HG03442 (cell line): ENCODE results near the gene WLS.

Experiments used
- ATAC-seq: cut with Tn5 transposase; IDR thresholded peaks from one replicate; pipeline ENCODE4 v1.9.1; 2021; ENCODE audit warnings: mild to moderate bottlenecking, moderate library complexity; ENCODE audit not compliant: unreplicated experiment

The WLS gene

DNA sequence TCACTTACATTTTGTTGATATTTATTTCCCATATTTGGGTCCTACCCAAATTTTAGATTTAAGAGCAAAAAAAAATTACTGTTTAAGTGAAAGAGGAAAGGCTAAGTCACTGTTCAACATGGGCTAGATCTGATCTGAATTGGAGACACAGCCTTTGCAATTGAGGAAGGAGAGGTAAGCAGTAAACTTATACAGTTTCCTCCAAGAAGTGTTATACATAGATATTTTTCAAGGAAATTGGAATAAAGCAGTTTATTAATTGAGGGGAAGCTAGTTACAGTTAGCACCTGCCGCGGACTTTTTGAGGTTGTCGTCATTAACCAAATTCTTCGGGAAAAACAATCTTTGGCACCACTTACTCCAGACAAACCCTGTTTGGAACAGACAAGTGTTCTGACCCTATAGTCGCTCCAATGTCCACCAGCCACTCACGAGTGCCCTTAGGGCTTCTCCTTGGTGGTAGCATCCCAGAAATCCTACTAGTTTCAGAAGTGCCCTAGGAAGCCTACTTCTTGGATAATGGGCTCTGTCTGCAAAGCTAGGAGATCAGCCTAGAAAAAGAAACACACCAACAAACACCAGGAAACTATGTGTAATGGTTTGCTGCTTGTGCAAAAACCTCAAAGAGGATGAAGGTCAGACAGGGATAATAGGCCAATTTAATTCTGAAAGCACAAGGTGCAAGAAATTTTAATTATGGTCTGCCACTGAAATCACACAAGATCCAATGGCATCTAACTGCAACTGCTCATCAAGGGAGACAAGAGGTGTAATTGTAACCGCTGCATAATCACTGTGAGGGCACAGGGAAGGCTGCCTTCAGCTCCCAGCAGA is 2.5 kb downstream of the WLS start:
- no peak for ATAC-seq

DNA sequence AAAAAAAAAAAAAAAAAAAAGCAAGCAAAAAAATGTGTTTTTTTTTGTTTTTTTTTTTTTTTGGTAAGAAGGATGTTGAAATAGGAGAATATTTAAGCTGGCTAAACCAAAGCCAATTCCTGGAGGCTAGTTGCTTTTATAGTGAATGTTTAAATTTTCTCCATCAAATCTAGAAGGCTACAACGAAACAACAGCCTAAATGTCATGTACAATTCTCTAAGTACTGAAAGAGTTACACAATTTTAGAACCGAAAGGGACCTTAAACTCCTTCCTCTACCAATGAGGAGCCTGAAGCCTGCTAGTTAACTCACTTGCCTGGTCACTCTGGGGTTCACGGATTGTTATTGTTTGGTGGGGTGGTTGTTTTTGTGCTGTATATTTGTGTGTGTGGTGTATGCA is 3.5 kb downstream of the WLS start:
- ATAC-seq: no peak

GRCh38 chr1:68227598-68227997 is 4.7 kb downstream of the WLS start:
- no peak for ATAC-seq

- ATAC-seq: no peak
Measured at GRCh38 chr1:68225781-68226180, 6.5 kb downstream of the WLS start.

GRCh38 chr1:68223687-68224086 is 8.6 kb downstream of the WLS start:
- no peak for ATAC-seq

- no peak for ATAC-seq
Measured at GRCh38 chr1:68221980-68222373, 10.3 kb downstream of the WLS start.

GRCh38 chr1:68221001-68221979 is 11.0 kb downstream of the WLS start:
- no peak for ATAC-seq

- no peak for ATAC-seq
Measured at GRCh38 chr1:68220420-68220819, 11.9 kb downstream of the WLS start.

- no peak for ATAC-seq
Measured at GRCh38 chr1:68218490-68218889, 13.8 kb downstream of the WLS start.

DNA sequence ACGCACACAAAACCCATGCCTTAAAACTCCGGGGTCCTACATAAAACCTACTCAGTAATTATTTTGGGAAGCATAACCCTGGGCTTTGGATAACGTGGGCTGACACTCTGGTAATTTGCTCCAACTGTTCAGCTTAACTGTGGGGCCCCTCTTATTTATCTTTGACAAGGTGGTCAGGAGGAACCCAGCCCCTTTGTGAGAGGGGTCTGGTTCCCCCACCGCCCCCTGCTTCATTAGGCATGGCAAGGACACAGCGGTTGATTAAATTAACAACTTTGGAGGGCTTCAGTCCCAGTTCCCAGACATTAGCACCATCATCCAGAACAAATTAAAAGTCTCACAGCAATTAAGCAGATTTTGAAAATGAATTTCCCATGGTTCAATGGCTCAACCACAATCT is 14.7 kb downstream of the WLS start:
- no peak for ATAC-seq

DNA sequence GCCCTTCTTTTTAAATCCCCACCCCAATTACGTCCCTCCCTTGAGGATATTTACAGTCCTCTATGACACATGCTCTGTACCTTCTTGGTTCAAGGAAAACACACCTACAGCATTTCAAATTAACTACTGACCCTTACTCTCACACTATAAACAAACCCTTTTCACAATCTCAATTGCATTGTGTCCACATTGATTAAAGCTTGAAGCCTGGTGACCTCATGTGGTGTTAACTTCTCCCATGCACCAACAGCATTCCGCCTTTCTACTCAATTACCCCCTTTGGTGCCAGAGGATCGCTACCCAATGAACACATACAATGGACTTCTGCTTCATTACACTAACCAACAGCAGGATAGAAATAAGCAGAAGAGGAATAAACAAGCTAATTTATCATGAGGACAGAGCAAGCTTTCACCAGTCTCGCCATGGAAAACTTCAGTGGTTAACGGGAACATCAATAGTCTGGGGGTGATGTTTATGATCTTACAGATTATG is 15.2 kb downstream of the WLS start:
- no peak for ATAC-seq

DNA sequence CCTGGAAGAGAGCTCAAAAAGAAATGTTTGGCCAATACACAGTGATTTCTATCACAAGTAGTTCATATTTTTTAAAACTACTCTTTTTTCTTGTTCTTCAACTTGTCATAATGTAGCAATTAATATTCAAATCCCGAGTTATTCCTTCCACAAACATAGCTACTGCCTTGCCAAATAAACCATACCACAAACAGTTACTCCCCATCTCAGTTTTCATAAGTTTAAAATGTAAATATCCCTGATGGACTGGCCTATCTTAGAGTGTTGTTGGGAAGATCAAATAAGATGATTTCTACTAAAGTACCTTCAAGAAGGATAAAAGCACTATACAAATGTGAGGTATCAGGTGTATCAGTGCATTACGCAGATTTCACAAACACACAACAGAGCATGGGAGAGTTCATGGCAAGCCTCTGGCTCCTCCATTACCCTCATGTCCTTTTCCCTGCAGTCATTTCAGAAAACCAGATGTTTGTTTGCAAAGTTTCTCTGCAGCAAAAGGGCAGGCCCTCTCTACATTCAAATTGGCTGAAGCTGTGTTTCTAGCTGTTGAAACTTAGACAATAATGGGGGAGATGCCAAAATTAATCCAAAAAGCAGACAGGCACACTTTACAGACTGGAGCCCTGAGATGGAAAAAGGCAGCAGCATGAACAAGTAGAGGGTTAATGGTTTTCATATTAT is 16.1 kb downstream of the WLS start:
- no peak for ATAC-seq

GRCh38 chr1:68213843-68214242 is 18.5 kb downstream of the WLS start:
- ATAC-seq: no peak

DNA sequence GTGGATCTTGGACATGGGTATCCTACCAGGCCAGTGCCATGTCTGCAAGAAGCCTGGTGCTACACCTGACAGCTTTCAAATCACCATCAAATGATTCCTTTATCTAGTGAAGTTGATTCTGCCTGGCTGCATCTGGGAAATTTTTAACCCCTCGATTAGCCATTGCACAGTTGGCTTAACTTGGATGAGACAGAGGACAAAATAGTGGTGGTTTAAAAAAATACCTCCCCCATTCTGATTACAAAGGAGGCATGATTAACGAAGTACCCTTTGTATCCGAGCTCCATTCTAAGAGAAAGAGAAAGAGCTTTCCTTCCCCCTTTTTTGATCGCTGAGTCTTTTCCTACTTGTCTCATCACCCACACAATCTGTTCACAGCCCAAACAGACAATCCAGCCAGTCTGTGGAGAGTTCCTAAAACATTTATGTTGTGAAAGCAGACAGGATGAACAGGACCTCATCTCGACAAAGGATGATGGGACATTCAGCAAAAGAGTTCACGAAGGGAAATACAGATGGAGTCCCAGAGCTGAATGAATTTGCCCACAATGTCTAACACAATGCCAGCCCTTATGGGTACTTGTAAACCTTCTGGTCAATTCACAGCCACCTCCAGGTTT is 20.5 kb downstream of the WLS start:
- ATAC-seq: no peak

- ATAC-seq: no peak
Measured at GRCh38 chr1:68210829-68211228, 21.5 kb downstream of the WLS start.

GRCh38 chr1:68210027-68210426 is 22.3 kb downstream of the WLS start:
- no peak for ATAC-seq

DNA sequence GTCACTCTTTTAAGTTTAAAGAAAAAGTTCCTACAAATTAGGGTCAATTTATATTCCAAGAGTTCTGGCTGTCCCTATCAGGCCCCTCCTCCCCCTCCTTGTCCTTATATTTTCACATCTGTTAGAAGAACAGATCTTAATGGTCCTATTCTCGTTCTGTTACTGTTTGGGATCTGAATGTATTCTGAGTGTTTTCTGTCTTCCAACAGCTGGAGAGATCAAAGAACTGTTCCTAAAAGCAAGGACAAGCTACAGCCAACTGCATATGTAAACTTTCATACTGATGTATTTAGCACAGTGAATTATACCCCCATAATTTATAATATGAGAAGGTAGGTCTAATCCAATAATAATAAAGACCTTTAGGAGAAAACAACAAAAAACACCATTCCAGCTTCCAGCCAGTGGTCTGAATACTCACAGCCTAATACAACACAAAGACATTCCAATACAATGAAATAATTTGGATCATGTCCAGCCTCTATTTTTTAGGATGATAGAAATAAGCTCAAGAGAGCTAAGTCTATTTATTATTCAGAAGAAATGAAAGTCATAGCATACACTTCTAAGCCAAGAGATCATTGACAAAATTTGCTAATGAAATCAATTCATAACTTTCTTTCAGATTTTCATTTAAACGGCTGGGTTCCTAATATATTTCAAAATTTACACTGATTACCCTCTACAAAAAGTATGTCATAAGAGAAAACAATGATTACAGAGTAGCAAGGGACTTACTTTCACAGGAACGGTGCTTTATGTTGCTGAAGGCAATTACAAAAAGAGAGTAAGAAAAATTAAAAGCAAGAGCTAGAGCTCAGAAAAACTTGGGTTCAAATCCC is 25.3 kb downstream of the WLS start:
- ATAC-seq: no peak

DNA sequence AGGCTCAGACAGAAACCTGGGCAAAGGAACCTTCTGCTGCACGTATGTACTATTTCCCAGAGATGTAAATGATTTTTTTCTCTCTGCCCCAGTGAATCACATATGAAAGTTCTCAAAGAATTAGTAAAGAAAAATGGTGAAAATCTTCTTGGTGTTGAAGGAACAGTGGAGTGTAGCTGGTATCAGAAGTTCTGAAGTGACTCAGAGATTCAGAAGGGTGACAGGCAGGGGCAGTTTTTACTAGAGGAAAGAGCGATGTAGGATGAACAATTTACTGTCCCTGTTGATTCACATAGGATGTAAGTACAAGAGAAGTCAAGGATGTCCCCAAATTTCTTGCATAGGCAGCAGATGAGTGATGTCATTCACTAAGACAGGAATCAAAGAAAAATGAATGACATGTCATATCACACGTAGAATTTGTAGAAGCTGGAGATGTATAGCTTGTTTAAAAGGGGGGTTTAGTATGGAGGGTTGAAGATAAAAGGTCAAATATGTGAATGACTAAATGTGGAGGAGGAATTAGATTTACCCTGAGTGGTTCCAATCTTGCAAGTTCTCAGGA is 26.4 kb downstream of the WLS start:
- ATAC-seq: no peak

DNA sequence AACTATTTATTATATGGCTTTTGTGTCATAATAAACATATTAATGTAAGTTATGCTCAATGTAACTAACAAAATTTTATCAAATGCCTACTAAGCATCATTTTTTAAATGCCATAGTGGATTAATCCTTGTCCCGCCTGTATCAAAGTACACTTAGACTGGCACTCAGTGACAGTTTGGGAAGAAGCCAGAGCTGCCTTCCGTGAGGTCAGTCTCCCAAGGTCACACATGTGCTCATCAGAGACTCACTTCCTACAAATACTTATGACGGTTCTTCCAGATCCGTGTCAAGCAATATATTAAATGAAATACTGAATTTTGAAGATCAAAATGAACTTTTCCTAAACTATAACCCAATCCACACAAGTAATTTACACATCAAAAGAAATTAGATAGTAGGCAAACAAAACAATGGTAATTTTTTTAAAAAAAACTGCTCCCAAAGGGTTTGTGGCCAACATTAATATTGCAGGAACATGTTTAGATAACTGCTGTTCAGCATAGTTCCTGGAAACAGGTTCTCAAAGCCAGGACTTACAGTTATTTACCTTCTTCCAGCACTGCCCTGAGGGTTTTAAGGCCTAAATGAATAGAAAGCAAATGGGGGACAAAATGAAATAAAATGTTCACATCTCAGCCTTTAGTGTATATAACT is 27.2 kb downstream of the WLS start:
- no peak for ATAC-seq
